ENCODE results near the gene APBA2. TPM values are rescaled to one million over a fixed set of nuclear protein-coding genes. Genes with fewer than 3 reads are reported as not detected.

The APBA2 gene
- total and polyA plus RNA-seq, 2 of the 4 experiments (the other 2 are of a cell fraction), result 21.7 to 33.0 TPM

DNA sequence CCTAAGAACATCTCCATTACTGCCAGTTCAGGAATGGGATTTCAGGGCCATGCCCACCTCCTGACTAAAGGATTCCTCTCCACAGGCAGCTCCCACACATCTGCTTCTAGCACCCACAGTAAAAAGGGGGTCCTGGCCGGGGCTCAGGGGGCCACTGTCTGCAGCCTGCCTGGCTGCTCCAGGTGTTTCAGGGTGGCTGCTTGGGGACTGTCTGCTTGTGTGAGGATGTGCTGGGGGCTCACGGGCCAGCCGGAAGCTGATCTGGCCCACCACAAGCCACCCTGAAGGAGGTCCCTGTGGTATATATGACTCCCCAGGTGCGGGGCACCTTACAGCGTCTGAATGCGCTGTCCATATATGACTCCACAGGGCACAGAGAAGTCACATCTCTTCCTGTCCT, 248.5 kb downstream of the APBA2 start:
- dilution Hi-C loops (cut with HindIII; ENCODE audit: low sequenced_read_pairs, unreplicated experiment), result no loop called here
- intact Hi-C loops (cut with micrococcal nuclease), result loop anchor here (10.0 kb wide), 1 partner anchor 531 kb away; no protein-coding TSS in a partner anchor
- Histone ChIP-seq H4K20me1 (ENCODE audit: insufficient read depth, low read length) (no peaks in the 10 kb centered on the region), H3K79me1 (ENCODE audit: low read depth in 1 of 2, low read length in 2 of 2) (no peaks in the 10 kb centered on the region), H3K4me3 (ENCODE audit: insufficient read depth, low read depth, low read length) (no peak overlapping the region), H3K36me3 (ENCODE audit: control insufficient read depth, insufficient read depth, low read length) (no peaks in the 10 kb centered on the region), H3K14ac (replicated peaks; ENCODE audit: low read depth, low read length) (no peak overlapping the region), H4K5ac (ENCODE audit: low read depth, low read length) (no peak overlapping the region), H2BK120ac (ENCODE audit: low read depth, low read length) (no peak overlapping the region), H4K91ac (ENCODE audit: insufficient read depth, low read depth, low read length) (no peak overlapping the region), H2BK20ac (ENCODE audit: low read depth, low read length) (no peak overlapping the region), H2BK15ac (ENCODE audit: low read depth, low read length) (no peak overlapping the region), H3K9me1 (ENCODE audit: insufficient read depth, low read length) (no peaks in the 10 kb centered on the region; the same call in 1 of the 2 replicates), H4K8ac (ENCODE audit: low read depth in 2 of 2, low read length in 2 of 2) (no peak overlapping the region), H3K56ac (ENCODE audit: extremely low read depth, insufficient read depth, low read length) (no peak overlapping the region), H3K23ac (ENCODE audit: low read depth, low read length) (no peak overlapping the region), H3K27ac (ENCODE audit: insufficient read depth, low read length) (no peak overlapping the region), H2AK5ac (ENCODE audit: low read depth, low read length) (no peak overlapping the region), H3K18ac (ENCODE audit: low read depth, low read length) (no peak overlapping the region), H2AK9ac (replicated peaks; ENCODE audit: low read depth, low read length, poor library complexity) (no peak overlapping the region), H2BK5ac (ENCODE audit: low read depth, low read length, poor library complexity, severe bottlenecking) (no peak overlapping the region), H3K4me2 (ENCODE audit: low read depth, low read length) (no peak overlapping the region), H3K9me3 (ENCODE audit: control insufficient read depth, insufficient read depth, low read length) (no peaks in the 10 kb centered on the region), H3K4me1 (ENCODE audit: control insufficient read depth, insufficient read depth, low read length) (no peaks in the 10 kb centered on the region), H3K27me3 (ENCODE audit: control insufficient read depth, insufficient read depth, low read length) (peaks cover 23% of the 10 kb centered on the region), H3K9ac (ENCODE audit: low read depth, low read length) (no peak overlapping the region), H3K4ac (ENCODE audit: low read depth, low read length) (no peak overlapping the region), H2AFZ (replicated peaks; ENCODE audit: low read length, poor library complexity) (no peak overlapping the region)
- BruUV-seq (replicated peaks), result no TSS peak
- WGBS, 2 experiments (ENCODE audit: extremely low coverage in 2 of 2, insufficient read length in 1 of 2), result no CpG with 5 or more reads among the region's 6 CpGs
- no peak for DNase-seq
- no peak for ATAC-seq (ENCODE audit: low read depth)
- ChIA-PET POLR2A (ENCODE audit: unreplicated experiment) (no interaction called here), CTCF (no interaction called here)
- no peak for TF ChIP-seq MAFK (IDR thresholded peaks at IDR 0.05; ENCODE audit: low read depth, low read length)
- no peak for TF ChIP-seq NFE2L2 (IDR thresholded peaks at IDR 0.05; ENCODE audit: low read depth, low read length)
- TF ChIP-seq, protein P1, sequence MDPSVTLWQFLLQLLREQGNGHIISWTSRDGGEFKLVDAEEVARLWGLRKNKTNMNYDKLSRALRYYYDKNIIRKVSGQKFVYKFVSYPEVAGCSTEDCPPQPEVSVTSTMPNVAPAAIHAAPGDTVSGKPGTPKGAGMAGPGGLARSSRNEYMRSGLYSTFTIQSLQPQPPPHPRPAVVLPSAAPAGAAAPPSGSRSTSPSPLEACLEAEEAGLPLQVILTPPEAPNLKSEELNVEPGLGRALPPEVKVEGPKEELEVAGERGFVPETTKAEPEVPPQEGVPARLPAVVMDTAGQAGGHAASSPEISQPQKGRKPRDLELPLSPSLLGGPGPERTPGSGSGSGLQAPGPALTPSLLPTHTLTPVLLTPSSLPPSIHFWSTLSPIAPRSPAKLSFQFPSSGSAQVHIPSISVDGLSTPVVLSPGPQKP (IDR thresholded peaks at IDR 0.05; ENCODE audit: borderline replicate concordance, low read depth, low read length), result no peak
- no peak for TF ChIP-seq BHLHE40 (IDR thresholded peaks at IDR 0.05; ENCODE audit: low read depth, low read length)
- TF ChIP-seq RCOR1 (IDR thresholded peaks at IDR 0.05; ENCODE audit: insufficient replicate concordance, low read length), result no peak
- no peak for TF ChIP-seq FOS (IDR thresholded peaks at IDR 0.05; ENCODE audit: low read depth, low read length)
- no peak for TF ChIP-seq SMC3 (IDR thresholded peaks at IDR 0.05; ENCODE audit: low read depth, low read length)
- TF ChIP-seq USF2 (IDR thresholded peaks at IDR 0.05; ENCODE audit: low read depth, low read length), result no peak
- TF ChIP-seq CTCF (conservative IDR thresholded peaks at IDR 0.05; ENCODE audit: low read depth, low read length), result no peak
- TF ChIP-seq CHD1 (IDR thresholded peaks at IDR 0.05; ENCODE audit: low read depth, low read length), result no peak
- no peak for TF ChIP-seq RFX5 (IDR thresholded peaks at IDR 0.05; ENCODE audit: low read depth, low read length)
- in situ Hi-C loops (cut with MboI; ENCODE audit: low sequenced_read_pairs), result loop anchor here (10.0 to 25.0 kb wide), 2 partner anchors 61 to 928 kb away; no protein-coding TSS in a partner anchor
